Keratinocyte (primary cell): Measurements from ENCODE around the gene CTDSPL2.
"Not testable (repeated sequence)": the region's sequence is repeated elsewhere in the genome, so short reads cannot be mapped to it uniquely, and the experiment has no call there.

Experiments
- EZH2 ChIP-seq: IDR thresholded peaks from one replicate; pipeline ENCODE4 v1.6.1; 2012; ENCODE audit warnings: inconsistent platforms, mild to moderate bottlenecking, low read length, moderate library complexity
- TF ChIP-seq, protein P1 (sequence below), 3 experiments: IDR thresholded peaks in 1 of 3; conservative IDR thresholded peaks in 1 of 3; optimal IDR thresholded peaks in 1 of 3; 2 replicates in 2 of 3; 3 replicates in 1 of 3; pipeline versions ENCODE3 to v1.5.1; 2011; ENCODE audit warnings: low read length in 3 of 3, mild to moderate bottlenecking in 3 of 3, moderate library complexity in 2 of 3, control low read depth in 1 of 3, inconsistent platforms in 1 of 3; ENCODE audit not compliant: insufficient read depth in 2 of 3; ENCODE audit errors: extremely low read depth in 1 of 3

GRCh38 chr15:44560926-44561325, 133.5 kb downstream of the CTDSPL2 start:
- not testable (repeated sequence) for TF ChIP-seq EZH2
- TF ChIP-seq, protein P1, sequence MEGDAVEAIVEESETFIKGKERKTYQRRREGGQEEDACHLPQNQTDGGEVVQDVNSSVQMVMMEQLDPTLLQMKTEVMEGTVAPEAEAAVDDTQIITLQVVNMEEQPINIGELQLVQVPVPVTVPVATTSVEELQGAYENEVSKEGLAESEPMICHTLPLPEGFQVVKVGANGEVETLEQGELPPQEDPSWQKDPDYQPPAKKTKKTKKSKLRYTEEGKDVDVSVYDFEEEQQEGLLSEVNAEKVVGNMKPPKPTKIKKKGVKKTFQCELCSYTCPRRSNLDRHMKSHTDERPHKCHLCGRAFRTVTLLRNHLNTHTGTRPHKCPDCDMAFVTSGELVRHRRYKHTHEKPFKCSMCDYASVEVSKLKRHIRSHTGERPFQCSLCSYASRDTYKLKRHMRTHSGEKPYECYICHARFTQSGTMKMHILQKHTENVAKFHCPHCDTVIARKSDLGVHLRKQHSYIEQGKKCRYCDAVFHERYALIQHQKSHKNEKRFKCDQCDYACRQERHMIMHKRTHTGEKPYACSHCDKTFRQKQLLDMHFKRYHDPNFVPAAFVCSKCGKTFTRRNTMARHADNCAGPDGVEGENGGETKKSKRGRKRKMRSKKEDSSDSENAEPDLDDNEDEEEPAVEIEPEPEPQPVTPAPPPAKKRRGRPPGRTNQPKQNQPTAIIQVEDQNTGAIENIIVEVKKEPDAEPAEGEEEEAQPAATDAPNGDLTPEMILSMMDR (optimal IDR thresholded peaks at IDR 0.05 in 1 of 3, IDR thresholded peaks at IDR 0.05 in 1 of 3, conservative IDR thresholded peaks at IDR 0.05 in 1 of 3; ENCODE audit: extremely low read depth in 1 of 3, insufficient read depth in 2 of 3, low read length in 3 of 3): not testable (repeated sequence)
